ENCODE results near the gene RBM17.
"Not testable (repeated sequence)": the region's sequence is repeated elsewhere in the genome, so short reads cannot be mapped to it uniquely, and the experiment has no call there.

RBM17 gene

DNA sequence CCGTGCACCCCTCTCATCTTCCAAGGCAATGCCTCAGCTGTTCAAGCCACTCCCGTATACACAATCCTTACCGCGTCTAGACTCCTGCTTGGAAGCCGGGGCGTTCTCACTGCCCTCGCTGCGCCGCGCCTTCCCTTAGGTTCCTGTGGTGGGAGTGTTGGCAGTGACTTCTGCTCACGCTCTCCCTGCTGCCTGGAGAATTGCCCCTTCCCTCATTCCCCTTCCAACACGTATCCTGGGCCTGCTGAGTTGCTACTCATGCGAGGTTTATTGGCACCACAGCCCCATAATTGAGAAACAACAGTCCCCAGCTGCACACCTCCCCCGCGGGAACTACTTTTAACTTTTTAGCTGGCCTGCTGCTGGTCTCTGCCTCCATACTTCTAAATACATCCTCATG is 31.9 kb downstream of the RBM17 start:
- Histone ChIP-seq H3K27ac (ENCODE audit: low read depth, low read length) (no peak overlapping the region), H3K9ac (ENCODE audit: low read depth in 1 of 2, low read length in 2 of 2) (no peak overlapping the region), H3K4me3 (ENCODE audit: low read depth in 1 of 2, low read length in 2 of 2) (peak overlapping the region; percentile 12 to 22), H3K27me3 (ENCODE audit: control insufficient read depth in 1 of 2, insufficient read depth in 2 of 2, low read length in 2 of 2) (no peaks in the 10 kb centered on the region), H3K4me1 (ENCODE audit: control insufficient read depth in 1 of 2, insufficient read depth in 2 of 2, low read length in 2 of 2) (peaks cover 15 to 17% of the 10 kb centered on the region in 2 donors), H3K36me3 (ENCODE audit: control insufficient read depth in 1 of 2, insufficient read depth in 2 of 2, low read length in 2 of 2) (peaks cover 0 to 8% of the 10 kb centered on the region in 2 donors), H3K9me3 (ENCODE audit: control insufficient read depth in 1 of 2, low read length in 2 of 2) (no peaks in the 10 kb centered on the region)

DNA sequence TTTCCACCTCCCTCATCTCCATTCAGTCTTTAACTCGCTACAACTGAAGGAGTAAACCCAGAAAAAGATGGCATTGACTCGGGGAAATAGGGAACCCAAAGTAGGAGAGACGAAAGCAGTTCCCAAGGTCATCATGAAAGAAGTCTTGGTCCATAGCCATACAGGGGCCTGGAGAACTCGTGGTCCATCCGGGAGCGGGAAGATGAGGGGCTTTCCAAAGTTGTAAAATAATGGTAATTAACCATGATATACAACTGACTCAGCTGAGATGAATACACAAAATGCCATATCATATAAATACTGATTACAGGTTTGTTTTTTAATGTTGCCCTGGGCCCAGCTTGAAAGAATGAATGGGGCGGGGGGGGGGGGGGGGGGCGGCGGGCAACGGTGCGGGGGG is 32.3 kb downstream of the RBM17 start:
- no peak overlapping the region for H3K9ac ChIP-seq (ENCODE audit: low read depth in 1 of 2, low read length in 2 of 2)

DNA sequence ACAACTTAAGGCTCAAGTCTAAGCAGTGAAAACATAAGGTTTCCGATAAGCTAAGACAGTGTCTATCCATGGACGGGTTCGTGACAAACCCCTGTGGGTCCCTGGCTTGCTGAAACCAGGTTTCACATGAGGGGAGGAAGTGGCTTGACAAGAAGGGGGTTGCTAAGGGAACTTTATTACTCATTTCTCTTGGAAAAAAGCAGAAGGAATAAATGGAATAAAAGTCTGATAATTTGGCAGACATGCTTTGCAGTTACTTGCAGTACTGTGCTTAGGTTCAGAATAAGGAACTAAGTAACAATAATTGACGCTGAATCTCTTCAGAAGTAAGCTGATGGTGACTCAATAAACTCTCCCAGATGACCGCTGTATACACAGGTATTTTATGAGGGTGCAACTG is 34.7 kb downstream of the RBM17 start:
- no peaks in the 10 kb centered on the region for H3K27me3 ChIP-seq (ENCODE audit: control insufficient read depth in 1 of 2, insufficient read depth in 2 of 2, low read length in 2 of 2)
- H3K4me1 ChIP-seq (ENCODE audit: control insufficient read depth in 1 of 2, insufficient read depth in 2 of 2, low read length in 2 of 2): peaks cover 15 to 17% of the 10 kb centered on the region in 2 donors
- H3K27ac ChIP-seq (ENCODE audit: low read depth, low read length): no peak overlapping the region
- H3K4me3 ChIP-seq (ENCODE audit: low read depth in 1 of 2, low read length in 2 of 2): no peak overlapping the region
- H3K36me3 ChIP-seq (ENCODE audit: control insufficient read depth in 1 of 2, insufficient read depth in 2 of 2, low read length in 2 of 2): no peaks in the 10 kb centered on the region
- no peaks in the 10 kb centered on the region for H3K9me3 ChIP-seq (ENCODE audit: control insufficient read depth in 1 of 2, low read length in 2 of 2)
- no peak overlapping the region for H3K9ac ChIP-seq (ENCODE audit: low read depth in 1 of 2, low read length in 2 of 2)

More for the DNA sequence above, 32.3 kb downstream of the RBM17 start:
- Histone ChIP-seq H3K27ac (ENCODE audit: low read depth, low read length) (no peak overlapping the region), H3K9me3 (ENCODE audit: control insufficient read depth in 1 of 2, low read length in 2 of 2) (no peaks in the 10 kb centered on the region), H3K4me1 (ENCODE audit: control insufficient read depth in 1 of 2, insufficient read depth in 2 of 2, low read length in 2 of 2) (peaks cover 15 to 17% of the 10 kb centered on the region in 2 donors), H3K27me3 (ENCODE audit: control insufficient read depth in 1 of 2, insufficient read depth in 2 of 2, low read length in 2 of 2) (no peaks in the 10 kb centered on the region), H3K4me3 (ENCODE audit: low read depth in 1 of 2, low read length in 2 of 2) (no peak overlapping the region), H3K36me3 (ENCODE audit: control insufficient read depth in 1 of 2, insufficient read depth in 2 of 2, low read length in 2 of 2) (peaks cover 0 to 4% of the 10 kb centered on the region in 2 donors)

DNA sequence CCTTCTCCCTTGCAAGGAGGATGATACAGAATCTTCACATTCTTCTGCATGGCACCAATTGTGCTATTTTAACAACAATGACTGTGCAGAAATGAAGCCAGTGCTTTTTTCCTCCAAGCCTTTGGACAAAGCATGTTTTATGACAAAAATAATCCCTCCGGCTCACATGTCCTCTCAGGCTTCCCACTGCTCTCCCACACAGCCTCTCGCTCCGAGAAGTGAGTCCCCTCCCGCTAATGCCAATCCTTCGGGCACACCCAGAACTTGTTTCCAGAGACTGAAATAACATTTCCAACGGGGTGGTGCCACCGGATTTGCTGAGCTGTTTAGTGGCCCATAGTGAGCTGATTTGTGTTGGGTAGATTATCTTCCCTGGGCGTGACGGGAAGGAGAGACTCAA is 35.8 kb downstream of the RBM17 start:
- H3K4me3 ChIP-seq (ENCODE audit: low read depth in 1 of 2, low read length in 2 of 2): no peak overlapping the region
- peaks cover 13 to 18% of the 10 kb centered on the region in 2 donors for H3K4me1 ChIP-seq (ENCODE audit: control insufficient read depth in 1 of 2, insufficient read depth in 2 of 2, low read length in 2 of 2)
- no peaks in the 10 kb centered on the region for H3K27me3 ChIP-seq (ENCODE audit: control insufficient read depth in 1 of 2, insufficient read depth in 2 of 2, low read length in 2 of 2)
- H3K27ac ChIP-seq (ENCODE audit: low read depth, low read length): no peak overlapping the region
- no peaks in the 10 kb centered on the region for H3K36me3 ChIP-seq (ENCODE audit: control insufficient read depth in 1 of 2, insufficient read depth in 2 of 2, low read length in 2 of 2)
- no peaks in the 10 kb centered on the region for H3K9me3 ChIP-seq (ENCODE audit: control insufficient read depth in 1 of 2, low read length in 2 of 2)
- no peak overlapping the region for H3K9ac ChIP-seq (ENCODE audit: low read depth in 1 of 2, low read length in 2 of 2)

DNA sequence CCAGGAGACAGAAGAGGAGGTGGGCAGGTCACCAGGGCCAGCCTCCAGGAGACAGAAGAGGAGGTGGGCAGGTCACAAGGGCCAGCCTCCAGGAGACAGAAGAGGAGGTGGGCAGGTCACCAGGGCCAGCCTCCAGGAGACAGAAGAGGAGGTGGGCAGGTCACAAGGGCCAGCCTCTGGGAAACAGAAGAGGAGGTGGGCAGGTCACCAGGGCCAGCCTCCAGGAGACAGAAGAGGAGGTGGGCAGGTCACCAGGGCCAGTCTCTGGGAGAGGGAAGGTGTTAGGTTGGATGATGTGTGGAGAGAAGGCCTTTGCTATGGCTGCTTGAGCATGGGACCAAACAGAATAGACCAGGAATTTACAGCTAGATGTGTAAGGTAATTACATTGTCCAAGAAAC is 38.6 kb downstream of the RBM17 start:
- H3K27me3 ChIP-seq (ENCODE audit: control insufficient read depth in 1 of 2, insufficient read depth in 2 of 2, low read length in 2 of 2); H3K9me3 ChIP-seq (ENCODE audit: control insufficient read depth in 1 of 2, low read length in 2 of 2); H3K36me3 ChIP-seq (ENCODE audit: control insufficient read depth in 1 of 2, insufficient read depth in 2 of 2, low read length in 2 of 2); H3K4me1 ChIP-seq (ENCODE audit: control insufficient read depth in 1 of 2, insufficient read depth in 2 of 2, low read length in 2 of 2); H3K9ac ChIP-seq (ENCODE audit: low read depth in 1 of 2, low read length in 2 of 2); H3K4me3 ChIP-seq (ENCODE audit: low read depth in 1 of 2, low read length in 2 of 2); H3K27ac ChIP-seq (ENCODE audit: low read depth, low read length): not testable (repeated sequence)

DNA sequence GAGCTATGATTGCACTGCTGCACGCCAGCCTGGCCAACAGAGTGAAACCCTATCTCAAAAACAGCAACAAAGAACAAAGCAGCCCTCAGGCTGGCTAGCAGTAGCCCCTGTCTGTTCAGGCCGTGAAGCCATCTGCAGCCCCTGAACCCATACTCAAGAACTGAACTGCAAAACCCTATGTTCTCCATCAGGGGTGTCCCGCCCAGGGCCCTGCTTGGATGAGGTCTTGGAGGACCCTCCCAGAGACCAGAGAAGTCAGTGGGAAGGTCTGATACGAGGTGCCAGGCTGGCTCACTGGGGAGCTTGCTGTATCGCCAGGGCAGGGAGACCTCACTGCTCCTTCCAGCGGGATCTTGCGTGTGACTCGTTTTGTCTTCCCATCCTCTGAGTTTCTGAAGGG is 39.3 kb downstream of the RBM17 start:
- H3K4me3 ChIP-seq (ENCODE audit: low read depth in 1 of 2, low read length in 2 of 2): no peak overlapping the region
- no peak overlapping the region for H3K9ac ChIP-seq (ENCODE audit: low read depth in 1 of 2, low read length in 2 of 2)
- H3K36me3 ChIP-seq (ENCODE audit: control insufficient read depth in 1 of 2, insufficient read depth in 2 of 2, low read length in 2 of 2): no peaks in the 10 kb centered on the region
- no peaks in the 10 kb centered on the region for H3K9me3 ChIP-seq (ENCODE audit: control insufficient read depth in 1 of 2, low read length in 2 of 2)
- H3K4me1 ChIP-seq (ENCODE audit: control insufficient read depth in 1 of 2, insufficient read depth in 2 of 2, low read length in 2 of 2): peaks cover 6% of the 10 kb centered on the region in 2 donors
- no peak overlapping the region for H3K27ac ChIP-seq (ENCODE audit: low read depth, low read length)
- H3K27me3 ChIP-seq (ENCODE audit: control insufficient read depth in 1 of 2, insufficient read depth in 2 of 2, low read length in 2 of 2): peaks cover 0 to 3% of the 10 kb centered on the region in 2 donors

DNA sequence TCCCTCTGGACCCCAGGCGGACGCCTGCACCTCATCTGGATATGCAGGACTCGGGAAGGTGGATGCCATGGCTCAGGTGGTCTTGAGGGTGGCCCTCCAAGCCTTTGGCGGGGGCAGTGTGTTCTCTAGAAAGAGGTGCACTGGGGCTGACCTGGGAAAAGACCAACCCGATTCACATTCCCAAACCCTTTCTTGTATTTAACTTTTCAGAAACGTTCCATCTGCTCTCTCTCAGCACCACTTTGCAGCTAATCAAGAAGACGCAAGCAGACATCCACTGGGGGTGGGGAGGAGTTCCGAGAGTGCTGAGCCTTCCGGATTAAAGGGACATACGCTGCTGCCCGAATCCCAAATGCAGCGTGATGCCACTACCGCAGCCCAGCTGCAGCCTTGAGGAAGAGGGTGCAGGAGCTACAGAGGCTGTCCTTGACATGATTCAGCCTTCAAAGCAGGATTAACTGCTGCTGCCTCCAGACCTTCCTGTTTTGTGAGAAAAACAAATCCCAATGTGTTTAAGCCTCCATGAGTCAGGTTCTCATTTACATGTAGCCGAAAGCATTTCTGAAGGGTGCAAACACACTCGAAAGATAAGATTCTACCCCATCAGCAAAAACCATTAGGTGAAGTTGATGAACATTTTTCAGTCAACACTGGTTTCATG is 39.9 kb downstream of the RBM17 start:
- H3K36me3 ChIP-seq (ENCODE audit: control insufficient read depth in 1 of 2, insufficient read depth in 2 of 2, low read length in 2 of 2): no peaks in the 10 kb centered on the region
- peaks cover 6% of the 10 kb centered on the region in 2 donors for H3K4me1 ChIP-seq (ENCODE audit: control insufficient read depth in 1 of 2, insufficient read depth in 2 of 2, low read length in 2 of 2)
- H3K9me3 ChIP-seq (ENCODE audit: control insufficient read depth in 1 of 2, low read length in 2 of 2): no peaks in the 10 kb centered on the region
- H3K27me3 ChIP-seq (ENCODE audit: control insufficient read depth in 1 of 2, insufficient read depth in 2 of 2, low read length in 2 of 2): peaks cover 0 to 3% of the 10 kb centered on the region in 2 donors
- no peak overlapping the region for H3K9ac ChIP-seq (ENCODE audit: low read depth in 1 of 2, low read length in 2 of 2)
- no peak overlapping the region for H3K4me3 ChIP-seq (ENCODE audit: low read depth in 1 of 2, low read length in 2 of 2)
- no peak overlapping the region for H3K27ac ChIP-seq (ENCODE audit: low read depth, low read length)

DNA sequence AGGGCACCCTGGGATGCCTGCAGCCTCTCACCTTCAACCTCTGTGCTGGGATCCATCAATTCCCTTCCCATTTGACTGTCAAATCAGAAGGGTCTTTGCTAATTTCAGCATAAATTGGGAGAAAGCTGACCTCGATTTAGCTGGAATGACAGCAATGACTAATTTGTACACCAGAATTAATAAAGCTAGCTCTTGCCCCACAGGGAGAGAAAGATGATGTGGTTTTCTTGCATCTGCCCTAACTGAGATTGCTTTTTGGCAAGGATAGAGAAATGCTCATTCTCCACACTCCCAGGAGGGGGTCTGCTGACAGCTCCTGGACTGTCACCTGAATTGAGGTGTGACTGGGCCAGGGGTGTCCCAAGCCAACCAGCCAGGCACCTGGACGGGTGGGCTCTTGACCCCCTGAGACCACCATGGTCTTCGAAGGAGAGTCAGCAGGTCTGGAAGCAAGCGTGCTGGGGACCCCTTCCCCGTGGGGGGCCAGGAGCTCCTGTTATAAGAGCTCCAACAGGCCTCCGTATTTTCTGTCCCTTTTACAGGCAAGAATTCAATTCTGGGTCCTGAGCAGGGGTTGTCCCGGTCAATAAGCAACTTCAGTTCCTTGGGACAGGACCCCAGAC is 42.1 kb downstream of the RBM17 start:
- peaks cover 0 to 3% of the 10 kb centered on the region in 2 donors for H3K27me3 ChIP-seq (ENCODE audit: control insufficient read depth in 1 of 2, insufficient read depth in 2 of 2, low read length in 2 of 2)
- no peaks in the 10 kb centered on the region for H3K36me3 ChIP-seq (ENCODE audit: control insufficient read depth in 1 of 2, insufficient read depth in 2 of 2, low read length in 2 of 2)
- no peak overlapping the region for H3K4me3 ChIP-seq (ENCODE audit: low read depth in 1 of 2, low read length in 2 of 2)
- H3K9me3 ChIP-seq (ENCODE audit: control insufficient read depth in 1 of 2, low read length in 2 of 2): no peaks in the 10 kb centered on the region
- no peak overlapping the region for H3K27ac ChIP-seq (ENCODE audit: low read depth, low read length)
- H3K4me1 ChIP-seq (ENCODE audit: control insufficient read depth in 1 of 2, insufficient read depth in 2 of 2, low read length in 2 of 2): peaks cover 6% of the 10 kb centered on the region in 2 donors
- no peak overlapping the region for H3K9ac ChIP-seq (ENCODE audit: low read depth in 1 of 2, low read length in 2 of 2)

DNA sequence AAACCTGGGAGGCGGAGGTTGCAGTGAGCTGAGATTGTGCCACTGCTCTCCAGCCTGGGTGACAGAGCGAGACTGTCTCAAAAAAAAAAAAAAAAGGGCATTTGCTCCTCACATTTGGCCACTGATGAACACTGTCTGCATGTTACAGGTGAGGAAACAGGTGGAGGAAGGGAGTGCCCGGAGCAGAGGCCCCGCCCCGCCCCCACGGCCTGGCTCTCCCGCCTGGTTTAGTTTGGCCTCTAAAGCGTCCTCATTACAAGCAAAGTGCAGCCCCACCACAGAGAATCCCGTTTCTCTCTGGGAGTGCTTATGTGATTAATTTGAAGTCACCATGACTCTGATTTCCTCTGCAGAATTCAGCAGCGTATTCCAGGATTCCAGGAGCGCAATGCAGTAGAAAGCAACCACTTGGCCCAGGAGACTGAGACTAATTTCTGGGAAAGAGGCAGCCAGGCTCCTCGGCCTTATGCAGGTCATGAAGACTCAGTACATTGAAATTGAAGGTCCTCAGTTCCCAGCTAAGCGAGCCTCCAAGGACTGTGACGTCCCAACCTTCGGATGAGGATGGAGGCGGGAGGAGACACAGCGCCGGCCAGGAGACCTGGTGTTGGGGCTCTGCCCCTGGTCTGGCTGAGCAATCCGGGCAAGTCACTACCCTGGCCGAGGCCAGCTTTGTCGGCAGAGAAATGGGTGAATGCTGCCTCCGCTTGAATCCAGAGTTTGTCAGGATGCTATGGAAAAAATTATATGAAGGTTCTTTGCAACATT is 44.7 kb downstream of the RBM17 start:
- Histone ChIP-seq H3K27me3 (ENCODE audit: control insufficient read depth in 1 of 2, insufficient read depth in 2 of 2, low read length in 2 of 2) (peaks cover 0 to 3% of the 10 kb centered on the region in 2 donors), H3K4me3 (ENCODE audit: low read depth in 1 of 2, low read length in 2 of 2) (no peak overlapping the region), H3K9me3 (ENCODE audit: control insufficient read depth in 1 of 2, low read length in 2 of 2) (no peaks in the 10 kb centered on the region), H3K36me3 (ENCODE audit: control insufficient read depth in 1 of 2, insufficient read depth in 2 of 2, low read length in 2 of 2) (no peaks in the 10 kb centered on the region), H3K9ac (ENCODE audit: low read depth in 1 of 2, low read length in 2 of 2) (no peak overlapping the region), H3K4me1 (ENCODE audit: control insufficient read depth in 1 of 2, insufficient read depth in 2 of 2, low read length in 2 of 2) (peaks cover 6% of the 10 kb centered on the region in 2 donors), H3K27ac (ENCODE audit: low read depth, low read length) (no peak overlapping the region)

DNA sequence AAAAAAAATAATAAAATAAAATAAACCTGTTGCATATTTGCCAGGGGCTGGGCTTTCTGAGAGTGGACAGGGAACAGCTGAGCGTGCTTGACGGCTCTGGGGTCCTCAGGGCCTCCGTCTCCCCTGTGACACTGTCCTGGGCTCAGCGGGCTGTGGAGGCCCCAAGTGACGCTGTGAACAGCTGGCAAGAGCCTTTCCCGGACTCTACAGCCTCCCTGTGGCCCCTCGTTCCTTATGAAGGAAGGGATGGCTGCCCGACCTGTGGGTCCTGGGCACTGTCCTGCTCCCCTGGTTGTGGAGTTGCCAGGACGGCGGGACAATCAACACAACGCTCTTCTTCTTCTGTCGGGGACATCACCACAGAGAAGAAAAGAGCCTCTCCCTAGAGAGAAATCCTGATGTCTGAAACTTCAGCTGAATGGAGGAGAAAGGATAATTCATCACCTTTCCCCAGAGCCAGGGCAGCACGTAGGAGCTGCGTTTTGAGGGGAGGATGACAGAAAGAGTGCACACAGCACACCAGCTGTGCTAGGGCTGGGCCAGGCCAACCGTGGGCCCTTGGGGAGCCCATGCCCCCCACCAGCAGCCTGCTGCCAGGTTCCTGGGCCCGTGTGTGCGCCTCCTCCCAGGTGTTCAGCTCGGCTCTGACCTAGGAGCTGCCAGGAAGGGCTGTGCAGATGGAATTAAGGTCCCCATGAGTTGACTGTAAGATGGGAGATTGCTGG is 45.4 kb downstream of the RBM17 start:
- no peak overlapping the region for H3K9ac ChIP-seq (ENCODE audit: low read depth in 1 of 2, low read length in 2 of 2)
- no peaks in the 10 kb centered on the region for H3K9me3 ChIP-seq (ENCODE audit: control insufficient read depth in 1 of 2, low read length in 2 of 2)
- H3K27ac ChIP-seq (ENCODE audit: low read depth, low read length): no peak overlapping the region
- H3K27me3 ChIP-seq (ENCODE audit: control insufficient read depth in 1 of 2, insufficient read depth in 2 of 2, low read length in 2 of 2): peaks cover 0 to 3% of the 10 kb centered on the region in 2 donors
- no peaks in the 10 kb centered on the region for H3K36me3 ChIP-seq (ENCODE audit: control insufficient read depth in 1 of 2, insufficient read depth in 2 of 2, low read length in 2 of 2)
- peaks cover under 1 to 6% of the 10 kb centered on the region in 2 donors for H3K4me1 ChIP-seq (ENCODE audit: control insufficient read depth in 1 of 2, insufficient read depth in 2 of 2, low read length in 2 of 2)
- no peak overlapping the region for H3K4me3 ChIP-seq (ENCODE audit: low read depth in 1 of 2, low read length in 2 of 2)
